HUES48 (cell line): ENCODE results near the gene SPDYE4.

Source experiments
- H3K27ac ChIP-seq: one replicate; pipeline ENCODE4 v1.7.0; 2013; ENCODE audit warnings: low read depth, low read length, inconsistent platforms
- H3K27me3 ChIP-seq: 2 replicates; pipeline ENCODE4 v1.6.1; 2013; ENCODE audit warnings: mild to moderate bottlenecking, low read length; ENCODE audit not compliant: control insufficient read depth, insufficient read depth
- H3K36me3 ChIP-seq: 2 replicates; pipeline ENCODE4 v1.6.1; 2013; ENCODE audit warnings: low read length; ENCODE audit not compliant: control insufficient read depth, insufficient read depth
- H3K4me1 ChIP-seq: 2 replicates; pipeline ENCODE4 v1.6.1; 2013; ENCODE audit warnings: mild to moderate bottlenecking, low read length; ENCODE audit not compliant: control insufficient read depth, insufficient read depth
- H3K4me3 ChIP-seq: 2 replicates; pipeline ENCODE4 v1.5.1; 2013; ENCODE audit warnings: mild to moderate bottlenecking, low read depth, low read length
- H3K9ac ChIP-seq: 2 replicates; pipeline ENCODE4 v1.6.1; 2013; ENCODE audit warnings: mild to moderate bottlenecking, low read depth, low read length, moderate library complexity
- H3K9me3 ChIP-seq: 2 replicates; pipeline ENCODE4 v1.6.1; 2013; ENCODE audit warnings: low read length; ENCODE audit not compliant: control insufficient read depth, insufficient read depth

Gene SPDYE4

GRCh38 chr17:8798176-8798845 lies 40.0 kb upstream of the SPDYE4 start:
- Histone ChIP-seq H3K4me3 (peak overlapping the region; percentile 74), H3K9ac (peak overlapping the region; percentile 48), H3K27me3 (no peaks in the 10 kb centered on the region)

DNA sequence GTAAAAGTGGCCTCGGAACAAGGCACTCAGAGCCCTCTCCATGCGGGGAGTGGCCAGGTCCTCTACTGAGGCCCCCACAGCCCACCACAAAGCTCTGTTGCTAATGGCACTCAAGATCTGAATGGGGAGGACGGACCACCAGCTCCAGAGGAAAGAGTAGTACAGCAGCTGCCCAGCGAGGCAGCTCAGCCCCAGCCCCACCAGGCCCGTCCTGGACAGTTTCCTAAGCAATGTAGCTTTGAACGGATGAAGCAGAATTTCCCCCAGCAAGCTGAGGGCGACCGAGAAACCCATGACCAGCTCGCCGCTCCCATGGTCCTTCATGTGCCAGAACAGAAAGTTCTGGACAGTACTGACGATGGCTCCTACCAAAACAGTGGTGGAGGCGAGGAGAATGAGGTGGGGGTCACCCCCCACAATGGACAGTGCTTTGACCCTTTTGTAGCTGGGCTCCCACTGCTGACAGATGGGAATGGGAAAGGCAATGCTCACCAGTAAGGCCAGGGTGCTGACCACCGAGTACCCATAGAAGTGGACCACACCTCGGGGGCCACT lies 39.4 kb upstream of the SPDYE4 start:
- Histone ChIP-seq H3K27ac (no peak overlapping the region), H3K27me3 (no peaks in the 10 kb centered on the region), H3K4me3 (no peak overlapping the region), H3K36me3 (no peaks in the 10 kb centered on the region), H3K4me1 (peaks cover 4% of the 10 kb centered on the region; the same call in 1 of the 2 replicates), H3K9me3 (no peaks in the 10 kb centered on the region), H3K9ac (no peak overlapping the region)

More at GRCh38 chr17:8798176-8798845, 40.0 kb upstream of the SPDYE4 start:
- Histone ChIP-seq H3K9me3 (no peaks in the 10 kb centered on the region), H3K36me3 (no peaks in the 10 kb centered on the region), H3K27ac (no peak overlapping the region), H3K4me1 (peaks cover 4% of the 10 kb centered on the region; the same call in 1 of the 2 replicates)

DNA sequence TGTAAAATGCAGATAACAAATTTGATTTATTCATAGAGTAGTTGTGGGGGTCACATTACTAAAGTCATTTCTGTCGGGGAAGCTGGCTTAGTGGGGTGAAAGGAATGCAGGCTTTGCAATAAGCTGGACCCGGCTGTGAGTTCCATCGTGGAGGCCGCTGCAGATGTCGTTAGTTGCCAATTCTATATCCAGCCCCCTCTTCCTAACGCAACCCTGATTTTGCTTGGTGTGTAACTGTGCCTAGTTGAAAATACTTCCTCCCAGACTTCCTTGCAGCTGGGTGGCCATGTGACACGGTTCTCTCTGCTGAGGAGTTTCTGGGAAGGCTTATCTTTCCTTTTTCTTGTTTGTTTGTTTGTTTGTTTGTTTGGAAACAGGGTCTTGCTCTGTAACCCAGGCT lies 36.3 kb upstream of the SPDYE4 start:
- Histone ChIP-seq H3K27ac (no peak overlapping the region), H3K4me1 (peaks cover 7% of the 10 kb centered on the region), H3K9me3 (peaks cover 7% of the 10 kb centered on the region), H3K9ac (no peak overlapping the region), H3K4me3 (no peak overlapping the region), H3K36me3 (no peaks in the 10 kb centered on the region), H3K27me3 (no peaks in the 10 kb centered on the region)

GRCh38 chr17:8793649-8794048 lies 35.3 kb upstream of the SPDYE4 start:
- H3K36me3 ChIP-seq, result no peaks in the 10 kb centered on the region
- H3K9me3 ChIP-seq, result peaks cover 7% of the 10 kb centered on the region
- no peaks in the 10 kb centered on the region for H3K27me3 ChIP-seq
- H3K9ac ChIP-seq, result no peak overlapping the region
- H3K27ac ChIP-seq, result no peak overlapping the region
- peaks cover 10% of the 10 kb centered on the region for H3K4me1 ChIP-seq
- H3K4me3 ChIP-seq, result no peak overlapping the region

- H3K9ac ChIP-seq, result no peak overlapping the region
- H3K27me3 ChIP-seq, result no peaks in the 10 kb centered on the region
- no peak overlapping the region for H3K4me3 ChIP-seq
- no peaks in the 10 kb centered on the region for H3K36me3 ChIP-seq
- no peak overlapping the region for H3K27ac ChIP-seq
- peaks cover 10% of the 10 kb centered on the region for H3K4me1 ChIP-seq
- H3K9me3 ChIP-seq, result peaks cover 7% of the 10 kb centered on the region
Observed at GRCh38 chr17:8792646-8793045, 34.3 kb upstream of the SPDYE4 start.

DNA sequence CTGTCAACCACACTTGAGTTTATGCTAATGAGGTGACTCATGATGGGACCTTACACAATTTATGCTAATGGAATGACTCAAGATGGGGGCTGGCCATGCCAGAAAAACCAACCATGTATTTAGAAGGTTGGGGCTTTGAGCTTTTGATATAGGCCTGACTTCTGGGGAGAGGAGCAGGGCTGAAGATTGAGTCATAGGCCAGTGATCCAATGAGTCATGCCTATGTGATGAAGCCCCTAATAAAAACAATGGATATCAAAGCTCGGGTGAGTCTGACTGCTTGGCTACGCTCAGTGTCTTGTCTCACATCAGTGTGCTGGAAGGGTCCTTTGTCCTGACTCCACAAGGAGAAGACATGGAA lies 33.5 kb upstream of the SPDYE4 start:
- H3K36me3 ChIP-seq, result no peaks in the 10 kb centered on the region
- peaks cover 7% of the 10 kb centered on the region for H3K9me3 ChIP-seq
- H3K27me3 ChIP-seq, result no peaks in the 10 kb centered on the region
- no peak overlapping the region for H3K4me3 ChIP-seq
- H3K9ac ChIP-seq, result no peak overlapping the region
- peaks cover 10% of the 10 kb centered on the region for H3K4me1 ChIP-seq
- H3K27ac ChIP-seq, result no peak overlapping the region

- no peaks in the 10 kb centered on the region for H3K27me3 ChIP-seq
- H3K4me3 ChIP-seq, result no peak overlapping the region
- no peak overlapping the region for H3K9ac ChIP-seq
- H3K9me3 ChIP-seq, result peaks cover 7% of the 10 kb centered on the region
- H3K4me1 ChIP-seq, result peaks cover 10% of the 10 kb centered on the region
- no peak overlapping the region for H3K27ac ChIP-seq
- no peaks in the 10 kb centered on the region for H3K36me3 ChIP-seq
Observed at GRCh38 chr17:8791248-8791909, 33.0 kb upstream of the SPDYE4 start.

DNA sequence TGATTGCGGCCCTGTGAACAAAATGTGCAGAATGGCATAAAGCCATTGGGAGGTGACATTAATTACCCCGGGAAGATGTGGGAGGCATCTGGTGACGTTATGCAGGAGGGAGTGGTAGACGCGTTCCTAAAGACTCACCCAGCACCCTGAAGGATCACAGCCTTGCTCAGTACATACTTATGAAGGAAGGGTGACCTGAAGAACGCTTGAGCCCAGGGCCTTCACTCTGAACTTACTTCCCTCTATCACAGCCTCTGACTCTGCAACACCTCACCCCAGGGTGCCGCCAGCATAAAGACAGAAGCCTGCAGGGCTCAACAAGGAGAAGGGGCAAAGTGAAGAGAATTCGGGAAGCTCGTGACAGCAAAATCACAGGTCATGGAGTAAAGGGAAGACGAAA lies 31.4 kb upstream of the SPDYE4 start:
- no peaks in the 10 kb centered on the region for H3K36me3 ChIP-seq
- no peak overlapping the region for H3K27ac ChIP-seq
- H3K9ac ChIP-seq, result no peak overlapping the region
- peaks cover 7% of the 10 kb centered on the region for H3K9me3 ChIP-seq
- no peaks in the 10 kb centered on the region for H3K27me3 ChIP-seq
- H3K4me3 ChIP-seq, result no peak overlapping the region
- peaks cover 10% of the 10 kb centered on the region for H3K4me1 ChIP-seq

DNA sequence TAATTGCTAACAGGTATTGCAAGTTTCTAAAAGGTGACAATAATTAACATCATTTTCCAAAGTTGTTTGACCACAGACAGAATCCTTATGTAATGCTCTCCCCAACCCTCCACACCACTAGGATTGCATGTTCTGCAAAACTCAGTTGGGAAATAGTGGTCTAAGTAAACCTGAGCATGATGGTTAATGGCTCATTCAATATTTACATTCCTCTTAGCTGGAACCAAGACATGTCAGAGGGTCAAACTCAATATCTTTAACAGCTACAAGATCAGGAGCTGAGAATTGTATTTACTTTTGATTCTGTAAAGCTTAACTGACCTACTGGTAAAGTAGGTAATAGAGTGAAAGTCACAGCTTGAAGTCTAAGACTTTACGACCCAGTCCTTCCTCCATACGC lies 30.7 kb upstream of the SPDYE4 start:
- no peak overlapping the region for H3K27ac ChIP-seq
- no peaks in the 10 kb centered on the region for H3K27me3 ChIP-seq
- H3K4me1 ChIP-seq, result peaks cover 10% of the 10 kb centered on the region
- no peak overlapping the region for H3K9ac ChIP-seq
- H3K9me3 ChIP-seq, result peaks cover 7% of the 10 kb centered on the region
- H3K36me3 ChIP-seq, result no peaks in the 10 kb centered on the region
- H3K4me3 ChIP-seq, result no peak overlapping the region

GRCh38 chr17:8785547-8786413 lies 27.4 kb upstream of the SPDYE4 start:
- no peaks in the 10 kb centered on the region for H3K36me3 ChIP-seq
- no peak overlapping the region for H3K9ac ChIP-seq
- no peak overlapping the region for H3K27ac ChIP-seq

More at GRCh38 chr17:8785547-8786413, 27.4 kb upstream of the SPDYE4 start:
- peaks cover 15% of the 10 kb centered on the region for H3K4me1 ChIP-seq
- no peaks in the 10 kb centered on the region for H3K9me3 ChIP-seq
- no peaks in the 10 kb centered on the region for H3K27me3 ChIP-seq
- H3K4me3 ChIP-seq, result no peak overlapping the region
